Neural cell (in vitro differentiated cells): ENCODE data around the gene RGL3. TPM values are rescaled to one million over a fixed set of nuclear protein-coding genes. Genes with fewer than 3 reads are reported as not detected.

Experiments
- H2AFZ ChIP-seq: fragments of 200-600, 300-800 bp; sonication (generic), shearing (Covaris generic); 2 replicates; pipeline ENCODE4 v1.6.0; 2014; ENCODE audit warnings: low read depth, mild to moderate bottlenecking, antibody characterized with exemption, low read length, moderate library complexity
- H3F3A ChIP-seq: fragments of 200-600 bp; shearing (Covaris generic); 2 replicates; pipeline ENCODE4 v1.6.1; 2016; ENCODE audit warnings: mild to moderate bottlenecking, moderate library complexity, mixed read lengths, antibody characterized with exemption, low read length; ENCODE audit not compliant: insufficient read depth, poor library complexity, severe bottlenecking
- H3K27ac ChIP-seq: fragments of 200-600, 300-800 bp; sonication (generic), shearing (Covaris generic); 2 replicates; pipeline ENCODE4 v1.5.1; 2014; ENCODE audit warnings: mild to moderate bottlenecking, low read length, moderate library complexity
- H3K27me3 ChIP-seq: fragments of 300-800, 200-600 bp; sonication (generic), shearing (Covaris generic); 2 replicates; pipeline ENCODE4 v1.6.0; 2014; ENCODE audit warnings: mild to moderate bottlenecking, low read depth, low read length, moderate library complexity; ENCODE audit not compliant: insufficient read depth
- H3K36me3 ChIP-seq: fragments of 300-800, 200-600 bp; sonication (generic), shearing (Covaris generic); 2 replicates; pipeline ENCODE4 v1.5.1; 2014; ENCODE audit warnings: mild to moderate bottlenecking, antibody characterized with exemption, low read length, moderate library complexity; ENCODE audit not compliant: insufficient read depth
- H3K4me2 ChIP-seq: fragments of 300-800, 200-600 bp; sonication (generic), shearing (Covaris generic); 2 replicates; pipeline ENCODE4 v1.6.0; 2014; ENCODE audit warnings: mild to moderate bottlenecking, low read length
- H3K4me3 ChIP-seq: fragments of 300-800, 200-600 bp; sonication (generic), shearing (Covaris generic); 2 replicates; pipeline ENCODE4 v1.5.1; 2014; ENCODE audit warnings: mild to moderate bottlenecking, low read length, moderate library complexity
- H3K79me2 ChIP-seq: fragments of 200-600 bp; shearing (Covaris generic); replicated peaks from 2 replicates; pipeline ENCODE4 v1.6.0; 2014; ENCODE audit warnings: mild to moderate bottlenecking, low read length, moderate library complexity; ENCODE audit not compliant: insufficient read depth
- H3K9ac ChIP-seq: fragments of 300-800, 200-600 bp; sonication (generic), shearing (Covaris generic); 2 replicates; pipeline ENCODE4 v1.6.1; 2016; ENCODE audit warnings: mild to moderate bottlenecking, low read length, mixed read lengths
- H3K9me2 ChIP-seq: fragments of 200-600 bp; shearing (Covaris generic); 2 replicates; pipeline ENCODE4 v1.6.1; 2016; ENCODE audit warnings: mild to moderate bottlenecking, low read length, mixed read lengths; ENCODE audit not compliant: insufficient read depth
- H3K9me3 ChIP-seq: fragments of 200-600, 300-800 bp; sonication (generic), shearing (Covaris generic); 2 replicates; pipeline ENCODE4 v1.6.1; 2016; ENCODE audit warnings: mild to moderate bottlenecking, mixed run types, low read length, moderate library complexity, mixed read lengths
- H4K20me1 ChIP-seq: fragments of 200-600 bp; shearing (Covaris generic); 2 replicates; pipeline ENCODE4 v1.6.1; 2016; ENCODE audit warnings: mild to moderate bottlenecking, mixed run types; ENCODE audit not compliant: insufficient read depth
- CTCF ChIP-seq: fragments of 450-650 bp; IDR thresholded peaks from 2 replicates; pipeline ENCODE4 v1.5.1; 2014; ENCODE audit warnings: antibody characterized with exemption, mild to moderate bottlenecking, moderate library complexity; ENCODE audit not compliant: poor library complexity, severe bottlenecking
- EP300 ChIP-seq: fragments of 450-650 bp; conservative IDR thresholded peaks from 2 replicates; pipeline ENCODE4 v1.6.1; 2014; ENCODE audit warnings: antibody characterized with exemption, mild to moderate bottlenecking, moderate library complexity; ENCODE audit not compliant: poor library complexity, severe bottlenecking
- EZH2 ChIP-seq: fragments of 200-600, 300-800 bp; shearing (Covaris generic), sonication (generic); IDR thresholded peaks from 2 replicates; pipeline ENCODE4 v1.6.1; 2014; ENCODE audit warnings: antibody characterized with exemption, low read length, borderline replicate concordance, mild to moderate bottlenecking; ENCODE audit not compliant: insufficient read depth, poor library complexity, severe bottlenecking
- MXI1 ChIP-seq: fragments of 450-650 bp; conservative IDR thresholded peaks from 2 replicates; pipeline ENCODE4 v1.6.1; 2014; ENCODE audit warnings: antibody characterized with exemption, mild to moderate bottlenecking; ENCODE audit not compliant: poor library complexity, severe bottlenecking
- POLR2AphosphoS5 ChIP-seq: IDR thresholded peaks from 2 replicates; pipeline ENCODE4 v1.6.1; 2012
- RAD21 ChIP-seq: fragments of 450-650 bp; conservative IDR thresholded peaks from 2 replicates; pipeline ENCODE4 v1.6.1; 2014; ENCODE audit warnings: antibody characterized with exemption, mild to moderate bottlenecking, moderate library complexity
- REST ChIP-seq: IDR thresholded peaks from 2 replicates; pipeline ENCODE4 v1.6.1; 2012; ENCODE audit warnings: borderline replicate concordance
- SMC3 ChIP-seq: fragments of 450-650 bp; conservative IDR thresholded peaks from 2 replicates; pipeline ENCODE4 v1.6.1; 2014; ENCODE audit warnings: antibody characterized with exemption, mild to moderate bottlenecking, moderate library complexity; ENCODE audit not compliant: poor library complexity
- TAF1 ChIP-seq: IDR thresholded peaks from 2 replicates; pipeline ENCODE4 v1.6.1; 2012; ENCODE audit warnings: low read depth
- polyA plus RNA-seq: library from polyadenylated mRNA; depleted of rRNA; stranded (reverse); fragments of >200 nt; gene quantifications from 2 replicates; pipeline ENCODE4 v1.2.3, GENCODE V29; 2014

RGL3 gene
- polyA plus RNA-seq, 1 donor from 2014 or later: not detected

GRCh38 chr19:11421371-11422098, 2.4 kb upstream of the RGL3 start:
- Histone ChIP-seq H4K20me1 (no peaks in the 10 kb centered on the region), H3K4me2 (no peak overlapping the region), H2AFZ (no peak overlapping the region), H3K9me3 (peaks cover 11% of the 10 kb centered on the region), H3F3A (no peaks in the 10 kb centered on the region), H3K4me3 (no peak overlapping the region), H3K27me3 (peaks cover 73% of the 10 kb centered on the region), H3K79me2 (no peaks in the 10 kb centered on the region), H3K27ac (no peak overlapping the region), H3K36me3 (no peaks in the 10 kb centered on the region), H3K9ac (no peak overlapping the region), H3K9me2 (no peaks in the 10 kb centered on the region)
- no peak for TF ChIP-seq RAD21
- no peak for TF ChIP-seq EP300
- no peak for TF ChIP-seq CTCF
- TF ChIP-seq REST: no peak
- no peak for TF ChIP-seq MXI1
- no peak for TF ChIP-seq POLR2AphosphoS5
- TF ChIP-seq SMC3: no peak
- no peak for TF ChIP-seq TAF1

GRCh38 chr19:11420429-11421370, 1.6 kb upstream of the RGL3 start:
- Histone ChIP-seq H3K9ac (no peak overlapping the region), H3K36me3 (no peaks in the 10 kb centered on the region), H3K79me2 (no peaks in the 10 kb centered on the region), H3K9me2 (no peaks in the 10 kb centered on the region), H3K27me3 (peaks cover 78% of the 10 kb centered on the region), H3F3A (no peaks in the 10 kb centered on the region), H3K4me3 (no peak overlapping the region), H3K9me3 (peaks cover 11% of the 10 kb centered on the region), H2AFZ (no peak overlapping the region), H3K4me2 (no peak overlapping the region), H4K20me1 (no peaks in the 10 kb centered on the region), H3K27ac (no peak overlapping the region)
- TF ChIP-seq SMC3 (no peak), MXI1 (no peak), RAD21 (no peak), EP300 (no peak), CTCF (no peak), EZH2 (no peak), POLR2AphosphoS5 (no peak), REST (no peak)
